AG09319 (cell line): ENCODE results near the gene EFCAB11.
A peak's percentile ranks its signal among the peaks of the same experiment; 100 is the strongest.

Source experiments
- DNase-seq: peaks from one replicate; pipeline ENCODE4 v3.0.0-alpha.2; 2010; ENCODE audit warnings: low read depth; ENCODE audit errors: extremely low read depth
- TF ChIP-seq, protein P1 (sequence below): IDR thresholded peaks from 2 replicates; pipeline ENCODE4 v1.5.1; 2011; ENCODE audit warnings: low read depth, mild to moderate bottlenecking, inconsistent platforms, low read length, moderate library complexity

Gene EFCAB11

DNA sequence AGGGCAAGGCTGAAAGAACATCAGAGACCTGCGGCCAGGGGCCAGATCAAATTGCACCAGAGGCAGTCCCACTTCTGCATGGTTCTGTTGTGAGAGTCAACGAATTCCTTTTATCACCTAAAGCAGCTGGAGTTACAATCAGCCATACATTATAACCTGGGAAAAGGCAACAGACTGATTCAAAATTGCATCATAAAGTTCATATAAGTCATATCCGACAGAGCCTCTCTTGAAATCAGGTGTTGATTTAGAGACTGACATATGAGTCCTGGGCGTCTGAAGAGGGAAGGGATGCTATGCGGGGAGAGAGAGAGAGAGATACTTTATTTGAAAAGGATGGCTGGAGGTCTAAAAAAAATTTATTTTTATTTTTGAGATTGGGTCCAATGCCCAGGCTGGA lies 89.4 kb downstream of the EFCAB11 start:
- TF ChIP-seq, protein P1, sequence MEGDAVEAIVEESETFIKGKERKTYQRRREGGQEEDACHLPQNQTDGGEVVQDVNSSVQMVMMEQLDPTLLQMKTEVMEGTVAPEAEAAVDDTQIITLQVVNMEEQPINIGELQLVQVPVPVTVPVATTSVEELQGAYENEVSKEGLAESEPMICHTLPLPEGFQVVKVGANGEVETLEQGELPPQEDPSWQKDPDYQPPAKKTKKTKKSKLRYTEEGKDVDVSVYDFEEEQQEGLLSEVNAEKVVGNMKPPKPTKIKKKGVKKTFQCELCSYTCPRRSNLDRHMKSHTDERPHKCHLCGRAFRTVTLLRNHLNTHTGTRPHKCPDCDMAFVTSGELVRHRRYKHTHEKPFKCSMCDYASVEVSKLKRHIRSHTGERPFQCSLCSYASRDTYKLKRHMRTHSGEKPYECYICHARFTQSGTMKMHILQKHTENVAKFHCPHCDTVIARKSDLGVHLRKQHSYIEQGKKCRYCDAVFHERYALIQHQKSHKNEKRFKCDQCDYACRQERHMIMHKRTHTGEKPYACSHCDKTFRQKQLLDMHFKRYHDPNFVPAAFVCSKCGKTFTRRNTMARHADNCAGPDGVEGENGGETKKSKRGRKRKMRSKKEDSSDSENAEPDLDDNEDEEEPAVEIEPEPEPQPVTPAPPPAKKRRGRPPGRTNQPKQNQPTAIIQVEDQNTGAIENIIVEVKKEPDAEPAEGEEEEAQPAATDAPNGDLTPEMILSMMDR, result no peak
- DNase-seq, result no peak

DNA sequence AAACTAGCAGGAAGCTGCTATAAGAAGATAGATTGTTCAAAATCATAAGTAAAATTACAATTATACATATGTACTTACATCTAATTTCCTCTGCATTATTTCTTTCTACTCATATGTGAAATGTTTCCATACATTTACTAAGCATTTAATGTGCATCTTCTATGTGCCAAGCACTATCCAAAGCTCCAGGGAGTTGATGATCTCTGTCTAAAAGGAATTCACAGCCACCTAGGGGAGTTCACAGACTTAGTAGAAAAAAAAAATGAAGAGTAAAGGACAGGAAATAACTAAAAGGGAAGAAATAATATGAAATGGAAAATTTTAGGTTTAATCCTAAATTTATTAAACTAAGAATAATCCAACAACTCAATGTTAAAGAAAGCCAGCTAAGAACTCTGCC lies 91.7 kb downstream of the EFCAB11 start:
- no peak for DNase-seq
- TF ChIP-seq, protein P1, result no peak

DNA sequence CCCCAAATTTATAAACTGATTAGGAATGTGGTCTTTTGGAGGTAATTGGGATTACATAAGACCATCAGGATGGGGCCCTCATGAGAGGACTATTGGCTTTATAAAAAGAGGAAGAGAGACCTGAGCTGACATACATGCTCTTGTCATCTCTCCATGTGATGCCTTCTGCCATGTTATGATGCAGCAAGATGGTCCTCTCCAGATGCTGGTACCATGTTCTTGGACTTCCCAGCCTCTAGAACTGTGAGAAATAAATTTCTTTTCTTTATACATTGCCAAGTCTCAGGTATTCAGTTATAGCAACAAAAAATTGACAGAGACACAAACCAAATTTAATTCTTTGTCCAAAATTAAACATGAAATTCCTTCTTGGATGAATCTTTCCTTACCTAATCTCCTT lies 92.9 kb downstream of the EFCAB11 start:
- TF ChIP-seq, protein P1, result no peak

DNA sequence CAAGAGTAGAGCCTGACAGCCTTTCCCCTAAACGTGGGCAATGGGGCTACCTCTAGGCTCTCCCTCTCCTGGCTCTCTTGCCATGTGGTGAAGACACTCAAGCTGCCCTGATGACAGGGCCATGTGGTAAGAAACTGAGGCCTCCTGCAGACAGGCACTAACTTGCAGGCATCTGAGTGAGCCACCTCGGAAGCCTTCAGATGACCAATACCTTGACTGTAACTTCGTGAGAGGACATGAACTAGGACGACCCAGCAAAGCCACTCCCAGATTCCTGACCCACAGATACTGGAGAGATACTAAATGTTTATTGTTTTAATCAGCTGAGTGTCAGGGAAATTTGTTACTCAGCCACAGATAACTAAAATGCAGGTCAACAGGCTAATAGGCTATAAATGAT lies 96.4 kb downstream of the EFCAB11 start:
- TF ChIP-seq, protein P1, result no peak
- no peak for DNase-seq

More for the DNA sequence above, 92.9 kb downstream of the EFCAB11 start:
- DNase-seq, result no peak

DNA sequence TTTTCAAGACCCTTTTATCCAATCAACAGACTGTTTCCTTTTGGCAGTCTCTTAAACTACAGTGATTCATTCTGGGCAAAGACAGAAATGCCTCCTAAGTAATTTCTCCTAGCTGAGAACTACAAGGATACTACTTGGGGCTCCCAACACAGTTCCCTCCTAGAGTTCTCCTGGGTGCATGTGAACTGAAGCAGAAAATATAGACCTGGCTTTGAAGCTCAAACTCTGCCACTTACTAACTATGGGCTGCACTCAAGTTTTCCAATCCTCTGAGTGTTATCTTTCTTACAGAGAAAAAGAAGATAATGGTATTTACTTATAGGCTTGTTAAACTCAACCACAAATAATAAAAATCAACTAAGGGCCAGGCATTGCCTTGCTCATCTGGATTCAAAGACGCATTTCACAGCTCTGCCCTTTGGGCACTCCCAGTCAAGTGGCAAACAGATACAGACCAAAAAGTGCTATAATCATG lies 97.6 kb downstream of the EFCAB11 start:
- DNase-seq, result no peak

DNA sequence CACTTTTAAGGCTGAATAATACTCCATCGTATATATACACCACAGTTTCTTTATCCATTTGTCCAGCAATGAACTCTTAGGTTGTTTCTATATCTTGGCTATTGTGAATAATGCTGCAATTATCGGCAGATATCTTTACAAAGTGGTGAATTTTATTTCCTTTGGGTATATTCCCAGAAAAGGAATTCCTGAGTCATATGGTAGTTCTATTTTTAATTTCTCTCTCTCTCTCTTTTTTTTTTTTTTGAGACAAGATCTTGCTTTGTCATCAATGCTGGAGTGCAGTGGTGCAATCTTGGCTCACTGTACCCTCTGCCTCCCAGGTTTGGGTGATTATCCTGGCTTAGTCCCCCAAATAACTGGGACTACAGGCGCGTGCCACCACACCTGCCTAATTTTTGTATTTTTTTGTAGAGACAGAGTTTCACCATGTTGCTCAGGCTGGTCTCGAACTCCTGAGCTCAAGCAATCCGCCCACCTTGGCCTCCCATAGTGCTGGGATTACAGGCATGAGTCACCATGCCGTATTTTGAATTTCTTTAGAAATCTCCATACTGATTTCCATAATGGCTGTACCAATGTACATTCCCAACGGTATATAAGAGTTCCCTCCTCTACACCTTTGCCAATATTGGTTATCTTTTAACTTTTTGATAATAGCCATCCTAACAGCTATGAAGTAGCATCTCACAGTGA lies 98.4 kb downstream of the EFCAB11 start:
- TF ChIP-seq, protein P1, result no peak
- DNase-seq, result peak; percentile 48

More for the DNA sequence above, 97.6 kb downstream of the EFCAB11 start:
- TF ChIP-seq, protein P1, result no peak

DNA sequence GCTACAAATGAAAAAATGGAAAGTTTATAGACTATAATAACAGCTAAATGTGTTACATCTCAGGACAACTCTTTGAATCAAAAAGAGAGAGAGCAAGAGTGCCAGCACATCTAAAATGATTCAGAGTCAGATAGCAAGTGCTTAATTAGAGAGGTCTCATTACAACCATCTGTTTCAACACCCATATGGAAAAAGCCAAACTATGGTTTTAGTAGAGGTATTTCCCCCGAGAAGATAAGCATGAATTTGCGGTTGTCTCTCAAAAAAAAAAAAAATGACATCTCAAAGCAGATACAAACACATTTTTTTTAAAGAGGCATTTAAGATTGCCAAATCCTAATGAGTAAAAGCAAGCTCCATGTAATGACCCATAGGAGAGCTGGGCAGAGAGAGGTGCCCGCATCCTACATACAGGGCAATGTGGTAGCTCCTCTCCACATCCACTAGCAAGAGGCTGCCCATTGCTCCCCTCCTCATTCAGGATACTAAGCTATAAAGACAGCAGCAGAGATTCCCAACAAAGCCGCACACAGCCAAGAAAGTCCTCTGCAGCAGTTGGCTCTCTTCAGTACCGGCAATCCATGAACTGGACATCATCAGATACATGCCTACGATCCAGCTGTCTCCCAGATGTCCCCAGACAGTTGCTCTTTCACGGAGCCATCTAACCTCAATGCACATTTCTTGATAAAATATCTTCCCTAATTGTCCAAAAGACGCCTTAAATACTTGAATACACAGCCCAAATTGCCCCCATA lies 100.4 kb downstream of the EFCAB11 start:
- peak; percentile 47 for DNase-seq
- TF ChIP-seq, protein P1, result no peak
